Measurements from ENCODE around the gene FADS2. TPM values are rescaled to one million over a fixed set of nuclear protein-coding genes. Genes with fewer than 3 reads are reported as not detected.
"Not testable (repeated sequence)": the region's sequence is repeated elsewhere in the genome, so short reads cannot be mapped to it uniquely, and the experiment has no call there.

FADS2 gene
- polyA plus RNA-seq, 2 of the 4 experiments (the other 2 are of a cell fraction): 215 to 391 TPM

DNA sequence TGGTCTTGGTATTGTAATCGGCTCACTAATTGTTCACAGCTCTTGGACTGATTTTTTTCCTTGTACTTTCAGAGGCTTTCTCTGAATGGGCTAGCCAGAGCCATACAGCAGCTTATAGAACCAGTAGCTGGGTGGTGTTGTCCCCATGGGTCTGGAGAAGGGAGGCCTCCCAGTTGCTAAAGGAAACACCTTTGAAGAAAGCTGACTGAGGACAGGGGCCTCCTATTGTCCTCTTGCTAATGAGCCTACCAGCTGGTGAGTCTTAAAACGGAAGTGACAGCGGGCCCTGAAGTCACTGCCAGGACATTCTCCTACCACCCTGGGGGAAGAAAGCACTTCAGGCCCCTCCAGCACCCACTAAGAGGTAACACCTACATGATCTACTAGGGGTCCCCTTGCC is 53.3 kb downstream of the FADS2 start:
- ATAC-seq: no peak
- TF ChIP-seq HDAC2 (IDR thresholded peaks at IDR 0.05): no peak
- no peak for TF ChIP-seq MYC (IDR thresholded peaks at IDR 0.05; ENCODE audit: borderline replicate concordance, low read length)
- TF ChIP-seq, protein P1, sequence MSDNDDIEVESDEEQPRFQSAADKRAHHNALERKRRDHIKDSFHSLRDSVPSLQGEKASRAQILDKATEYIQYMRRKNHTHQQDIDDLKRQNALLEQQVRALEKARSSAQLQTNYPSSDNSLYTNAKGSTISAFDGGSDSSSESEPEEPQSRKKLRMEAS (IDR thresholded peaks at IDR 0.05): no peak
- no peak for TF ChIP-seq KDM5A (IDR thresholded peaks at IDR 0.05)
- no peak for TF ChIP-seq FOXS1 (CRISPR knock-in tag; IDR thresholded peaks at IDR 0.05)
- TF ChIP-seq SMC3 (IDR thresholded peaks at IDR 0.05): no peak
- no peak for TF ChIP-seq RFX5 (IDR thresholded peaks at IDR 0.05)
- TF ChIP-seq ZSCAN20 (CRISPR knock-in tag; IDR thresholded peaks at IDR 0.05): no peak
- DNase-seq (ENCODE audit: low read depth in 1 of 2, low spot score in 1 of 2): no peak
- no peak for FAIRE-seq
- H3K4me2 ChIP-seq: no peak overlapping the region
- ChIA-PET POLR2A (interaction anchor here (0.6 kb wide), 1 partner anchor 148 kb away, joined by 3 read pairs; no protein-coding TSS in a partner anchor), CTCF (interaction anchor here (1.3 to 16.0 kb wide), 7 partner anchors 9 to 226 kb away, joined by 4 to 220 read pairs (median 21); no protein-coding TSS in a partner anchor)
- no peaks in the 10 kb centered on the region for H3K9me3 ChIP-seq
- no peak overlapping the region for H3K4me3 ChIP-seq
- peaks cover 10% of the 10 kb centered on the region; the same call in 2 of the 3 replicates for H3K4me1 ChIP-seq
- H3K27ac ChIP-seq: peak overlapping the region in 1 of 2 experiments; percentile 64; a peak in 3 of 6 replicates
- WGBS (ENCODE audit: missing lambda C conversion rate): 82% methylated on average over 3 of the region's 3 CpGs

DNA sequence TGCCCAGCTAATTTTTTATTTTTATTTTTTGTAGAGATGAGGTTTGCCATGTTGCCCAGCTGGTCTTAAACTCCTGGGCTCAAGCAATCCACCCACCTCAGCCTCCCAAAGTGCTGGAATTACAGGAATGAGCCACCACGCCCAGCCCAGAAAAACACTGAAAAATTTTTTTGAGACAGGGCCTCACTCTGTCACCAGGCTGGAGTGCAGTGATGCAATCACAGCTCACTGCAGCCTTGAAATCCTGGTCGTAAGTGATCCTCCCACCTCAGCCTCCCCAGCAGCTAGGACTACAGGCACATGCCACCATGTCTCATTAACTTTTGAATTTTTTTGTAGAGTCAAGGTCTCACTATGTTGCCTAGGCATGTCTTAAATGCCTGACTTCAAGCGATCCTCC is 54.2 kb downstream of the FADS2 start:
- ATAC-seq; DNase-seq (ENCODE audit: low read depth in 1 of 2, low spot score in 1 of 2); FAIRE-seq; POLR2A ChIA-PET; H3K4me3 ChIP-seq; H3K9me3 ChIP-seq: not testable (repeated sequence)
- peak; percentile 32 to 60; a peak in 3 of 4 replicates for TF ChIP-seq CEBPB (IDR thresholded peaks at IDR 0.05)
- Histone ChIP-seq H3K4me1 (peaks cover 10% of the 10 kb centered on the region; the same call in 2 of the 3 replicates), H3K27ac (peak overlapping the region in 1 of 2 experiments; percentile 64; a peak in 2 of 6 replicates), H3K4me2 (0 out of 3 replicates have a peak overlapping the region, but pooled peaks have one; percentile 6)
- CTCF ChIA-PET: interaction anchor here (0.6 to 16.0 kb wide), 7 partner anchors 10 to 720 kb away, joined by 3 to 220 read pairs (median 17); no protein-coding TSS in a partner anchor
- WGBS (ENCODE audit: missing lambda C conversion rate): 67% methylated on average over 3 of the region's 3 CpGs

DNA sequence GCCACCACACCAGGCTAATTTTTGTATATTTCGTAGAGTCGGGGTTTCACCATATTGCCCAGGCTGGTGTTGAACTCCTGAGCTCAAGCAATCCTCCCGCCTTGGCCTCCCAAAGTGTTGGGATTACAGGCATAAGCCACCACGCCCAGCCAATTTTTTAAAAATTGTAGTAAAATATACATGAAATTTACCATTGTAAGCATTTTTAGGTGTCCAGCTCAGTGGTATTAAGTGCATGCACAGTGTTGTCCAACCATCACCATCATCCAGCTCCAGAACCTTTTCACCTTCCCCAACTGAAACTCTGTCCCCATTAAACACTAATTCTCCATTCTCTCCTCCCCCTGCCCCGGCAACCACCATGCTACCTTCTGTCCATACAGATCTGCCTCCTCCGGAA is 54.8 kb downstream of the FADS2 start:
- TF ChIP-seq ZNF302 (CRISPR knock-in tag; IDR thresholded peaks at IDR 0.05) (no peak), FOSB (CRISPR knock-in tag; IDR thresholded peaks at IDR 0.05) (no peak), MAFK (IDR thresholded peaks at IDR 0.05; ENCODE audit: partially characterized antibody) (peak; percentile 59), JUNB (IDR thresholded peaks at IDR 0.05) (no peak), ZSCAN20 (CRISPR knock-in tag; IDR thresholded peaks at IDR 0.05) (no peak)
- no peak overlapping the region for H3K4me2 ChIP-seq
- ChIA-PET CTCF (interaction anchor here (1.1 to 16.0 kb wide), 6 partner anchors 11 to 225 kb away, joined by 4 to 124 read pairs (median 54); no protein-coding TSS in a partner anchor), POLR2A (no interaction called here)
- no peak for ATAC-seq
- no peak for DNase-seq (ENCODE audit: low read depth in 1 of 2, low spot score in 1 of 2)
- FAIRE-seq: no peak
- H3K4me1 ChIP-seq: peaks cover 15% of the 10 kb centered on the region
- H3K9me3 ChIP-seq: peaks cover 8% of the 10 kb centered on the region
- WGBS (ENCODE audit: missing lambda C conversion rate): 77% methylated on average over 6 of the region's 6 CpGs
- no peak overlapping the region for H3K4me3 ChIP-seq
- H3K27ac ChIP-seq: 0 out of 6 replicates have a peak overlapping the region, but pooled peaks of 1 of the 2 experiments have one; percentile 64

DNA sequence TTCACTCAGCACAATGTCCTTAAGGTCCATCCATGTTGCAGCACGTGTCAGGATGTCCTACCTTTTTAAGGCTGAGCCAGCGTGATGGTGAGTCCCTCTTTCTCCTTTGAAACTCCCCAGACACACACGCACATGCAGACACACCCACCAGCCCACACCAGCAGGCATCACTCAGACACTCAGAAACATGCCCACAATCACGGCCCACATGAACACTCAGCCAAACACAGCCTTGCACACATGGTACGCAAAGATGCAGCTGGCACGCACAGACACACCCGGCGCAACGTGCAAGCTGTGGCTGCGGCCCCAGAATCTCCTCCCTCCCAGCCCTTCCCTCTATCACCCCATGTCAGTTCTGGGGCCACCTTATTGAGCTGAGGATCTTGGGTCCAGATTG is 55.2 kb downstream of the FADS2 start:
- Histone ChIP-seq H3K4me3 (no peak overlapping the region), H3K4me2 (no peak overlapping the region), H3K27ac (no peak overlapping the region), H3K9me3 (peaks cover 8% of the 10 kb centered on the region), H3K4me1 (peaks cover 20% of the 10 kb centered on the region)
- CTCF ChIA-PET: interaction anchor here (0.6 to 16.0 kb wide), 8 partner anchors 11 to 225 kb away, joined by 4 to 124 read pairs (median 11); no protein-coding TSS in a partner anchor
- 94% methylated on average over 10 of the region's 10 CpGs for whole genome bisulfite sequencing (ENCODE audit: missing lambda C conversion rate)
- FAIRE-seq: no peak
- POLR2A ChIA-PET: no interaction called here
- TF ChIP-seq TP53 (CRISPR knock-in tag; IDR thresholded peaks at IDR 0.05) (no peak), MAFK (IDR thresholded peaks at IDR 0.05; ENCODE audit: partially characterized antibody) (no peak), SREBF2 (IDR thresholded peaks at IDR 0.05) (no peak), EP300 (IDR thresholded peaks at IDR 0.05) (no peak), POLR2AphosphoS2 (conservative IDR thresholded peaks at IDR 0.05; ENCODE audit: low read length) (no peak), MAZ (IDR thresholded peaks at IDR 0.05; ENCODE audit: borderline replicate concordance, low read depth, low read length) (no peak), HOXB13 (CRISPR knock-in tag; IDR thresholded peaks at IDR 0.05; ENCODE audit: low read depth) (no peak), FOXS1 (CRISPR knock-in tag; IDR thresholded peaks at IDR 0.05) (no peak), NPAS2 (CRISPR knock-in tag; IDR thresholded peaks at IDR 0.05; ENCODE audit: borderline replicate concordance) (no peak), JUNB (IDR thresholded peaks at IDR 0.05) (no peak), RFX5 (IDR thresholded peaks at IDR 0.05) (no peak)
- TF ChIP-seq, protein P2, sequence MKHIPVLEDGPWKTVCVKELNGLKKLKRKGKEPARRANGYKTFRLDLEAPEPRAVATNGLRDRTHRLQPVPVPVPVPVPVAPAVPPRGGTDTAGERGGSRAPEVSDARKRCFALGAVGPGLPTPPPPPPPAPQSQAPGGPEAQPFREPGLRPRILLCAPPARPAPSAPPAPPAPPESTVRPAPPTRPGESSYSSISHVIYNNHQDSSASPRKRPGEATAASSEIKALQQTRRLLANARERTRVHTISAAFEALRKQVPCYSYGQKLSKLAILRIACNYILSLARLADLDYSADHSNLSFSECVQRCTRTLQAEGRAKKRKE (CRISPR knock-in tag; IDR thresholded peaks at IDR 0.05; ENCODE audit: low read depth): no peak
- TF ChIP-seq, protein P3, sequence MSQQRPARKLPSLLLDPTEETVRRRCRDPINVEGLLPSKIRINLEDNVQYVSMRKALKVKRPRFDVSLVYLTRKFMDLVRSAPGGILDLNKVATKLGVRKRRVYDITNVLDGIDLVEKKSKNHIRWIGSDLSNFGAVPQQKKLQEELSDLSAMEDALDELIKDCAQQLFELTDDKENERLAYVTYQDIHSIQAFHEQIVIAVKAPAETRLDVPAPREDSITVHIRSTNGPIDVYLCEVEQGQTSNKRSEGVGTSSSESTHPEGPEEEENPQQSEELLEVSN (IDR thresholded peaks at IDR 0.05; ENCODE audit: borderline replicate concordance, low read depth): no peak
- TF ChIP-seq, protein P4, sequence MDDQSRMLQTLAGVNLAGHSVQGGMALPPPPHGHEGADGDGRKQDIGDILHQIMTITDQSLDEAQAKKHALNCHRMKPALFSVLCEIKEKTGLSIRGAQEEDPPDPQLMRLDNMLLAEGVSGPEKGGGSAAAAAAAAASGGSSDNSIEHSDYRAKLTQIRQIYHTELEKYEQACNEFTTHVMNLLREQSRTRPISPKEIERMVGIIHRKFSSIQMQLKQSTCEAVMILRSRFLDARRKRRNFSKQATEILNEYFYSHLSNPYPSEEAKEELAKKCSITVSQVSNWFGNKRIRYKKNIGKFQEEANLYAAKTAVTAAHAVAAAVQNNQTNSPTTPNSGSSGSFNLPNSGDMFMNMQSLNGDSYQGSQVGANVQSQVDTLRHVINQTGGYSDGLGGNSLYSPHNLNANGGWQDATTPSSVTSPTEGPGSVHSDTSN (IDR thresholded peaks at IDR 0.05): no peak
- TF ChIP-seq, protein P5, sequence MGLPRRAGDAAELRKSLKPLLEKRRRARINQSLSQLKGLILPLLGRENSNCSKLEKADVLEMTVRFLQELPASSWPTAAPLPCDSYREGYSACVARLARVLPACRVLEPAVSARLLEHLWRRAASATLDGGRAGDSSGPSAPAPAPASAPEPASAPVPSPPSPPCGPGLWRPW (IDR thresholded peaks at IDR 0.05): no peak
- TF ChIP-seq, protein P6, sequence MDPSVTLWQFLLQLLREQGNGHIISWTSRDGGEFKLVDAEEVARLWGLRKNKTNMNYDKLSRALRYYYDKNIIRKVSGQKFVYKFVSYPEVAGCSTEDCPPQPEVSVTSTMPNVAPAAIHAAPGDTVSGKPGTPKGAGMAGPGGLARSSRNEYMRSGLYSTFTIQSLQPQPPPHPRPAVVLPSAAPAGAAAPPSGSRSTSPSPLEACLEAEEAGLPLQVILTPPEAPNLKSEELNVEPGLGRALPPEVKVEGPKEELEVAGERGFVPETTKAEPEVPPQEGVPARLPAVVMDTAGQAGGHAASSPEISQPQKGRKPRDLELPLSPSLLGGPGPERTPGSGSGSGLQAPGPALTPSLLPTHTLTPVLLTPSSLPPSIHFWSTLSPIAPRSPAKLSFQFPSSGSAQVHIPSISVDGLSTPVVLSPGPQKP (IDR thresholded peaks at IDR 0.05; ENCODE audit: low read depth, low read length): no peak
- no peak for ATAC-seq
- DNase-seq (ENCODE audit: low read depth in 1 of 2, low spot score in 1 of 2): no peak

All from A549 (cell line).